GM19397 (cell line): ENCODE results near the gene RXFP2.

Experiments used
- ATAC-seq: cut with Tn5 transposase; IDR thresholded peaks from one replicate; pipeline ENCODE4 v1.9.1; 2021; ENCODE audit warnings: mild to moderate bottlenecking, moderate library complexity; ENCODE audit not compliant: unreplicated experiment

RXFP2 gene

GRCh38 chr13:31765138-31765785 is 25.9 kb downstream of the RXFP2 start:
- ATAC-seq = no peak

DNA sequence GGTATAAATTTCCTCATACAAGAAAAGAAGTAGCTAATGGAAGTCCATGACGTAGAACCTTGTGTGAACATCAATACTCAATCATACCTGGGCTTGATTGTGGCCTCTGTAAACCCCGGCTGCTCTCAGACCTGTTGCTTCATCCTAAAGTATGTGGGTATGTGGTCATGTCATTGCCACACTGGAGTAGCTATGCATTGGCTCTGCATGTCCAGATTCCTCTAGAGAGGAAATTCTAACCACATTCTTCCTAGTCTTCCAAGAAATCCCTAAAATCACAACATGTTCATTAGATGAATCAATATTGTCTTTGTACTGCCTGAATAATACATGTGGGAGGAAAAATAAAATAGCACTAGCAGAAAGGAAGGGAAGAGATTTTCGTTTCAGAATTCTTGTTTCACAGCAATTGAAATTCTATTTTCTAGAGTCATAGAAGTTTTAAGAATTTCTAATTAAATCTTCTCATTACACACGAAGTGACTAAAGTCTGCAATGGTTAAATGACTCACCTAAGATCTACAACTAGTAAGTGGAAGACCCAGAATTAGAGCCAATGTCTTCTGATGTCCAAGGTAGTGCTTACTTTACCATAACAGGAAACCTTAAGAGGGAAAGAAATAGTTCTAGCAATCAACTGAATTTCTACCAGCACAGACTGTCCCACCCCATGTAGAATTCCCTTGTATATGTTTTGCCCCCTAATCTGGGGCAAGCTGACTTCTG is 28.0 kb downstream of the RXFP2 start:
- ATAC-seq = no peak

- ATAC-seq = no peak
These were observed 29.0 kb downstream of the RXFP2 start for GRCh38 chr13:31768351-31768750.

GRCh38 chr13:31769575-31769974 is 30.2 kb downstream of the RXFP2 start:
- no peak for ATAC-seq

GRCh38 chr13:31772231-31772630 is 32.9 kb downstream of the RXFP2 start:
- no peak for ATAC-seq

DNA sequence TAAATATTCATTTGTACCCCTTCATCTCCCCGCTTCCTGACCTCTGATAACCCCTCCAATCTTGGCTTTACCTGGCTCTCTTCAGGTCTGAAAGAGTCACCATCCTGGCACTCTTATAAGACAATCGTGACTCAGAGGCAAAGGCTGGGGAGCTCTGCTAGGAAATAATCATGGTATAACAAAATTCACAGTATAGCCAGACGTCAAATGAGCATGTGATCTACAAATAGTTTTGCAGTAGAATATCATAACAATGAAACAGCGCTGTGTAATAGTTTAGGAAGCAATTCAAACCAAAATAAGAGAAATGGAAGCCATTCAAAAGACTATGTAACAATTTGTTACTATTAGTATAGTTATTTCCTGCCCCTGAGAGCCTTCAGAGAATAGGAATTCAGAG is 34.2 kb downstream of the RXFP2 start:
- no peak for ATAC-seq

DNA sequence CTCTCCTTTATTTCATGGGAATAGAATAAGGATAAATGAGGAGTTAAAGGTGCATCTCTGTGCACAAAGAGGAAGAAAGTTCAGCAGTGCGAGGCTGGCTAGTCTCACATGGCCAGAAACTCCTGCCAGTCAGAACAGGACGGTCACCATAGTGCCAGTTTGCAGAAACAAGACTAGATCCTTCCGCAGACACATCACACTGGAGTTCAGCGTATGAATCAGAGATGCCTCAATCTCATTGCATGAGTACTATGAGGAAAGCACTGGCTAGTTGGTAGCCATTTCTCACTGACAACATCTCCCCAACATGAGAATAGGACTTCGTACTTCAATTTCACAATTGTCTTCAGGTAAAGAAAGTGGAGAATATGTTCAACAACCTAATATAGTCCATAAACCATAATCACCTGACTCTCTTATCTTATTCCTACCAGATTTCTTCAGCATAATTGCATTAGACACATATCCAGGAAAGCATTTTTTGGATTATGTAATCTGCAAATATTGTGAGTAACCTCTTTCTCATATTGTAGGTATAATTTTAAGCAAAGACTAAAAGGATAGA is 34.9 kb downstream of the RXFP2 start:
- ATAC-seq = no peak

GRCh38 chr13:31775148-31775547 is 35.8 kb downstream of the RXFP2 start:
- ATAC-seq = no peak

GRCh38 chr13:31775686-31776085 is 36.4 kb downstream of the RXFP2 start:
- ATAC-seq = no peak

DNA sequence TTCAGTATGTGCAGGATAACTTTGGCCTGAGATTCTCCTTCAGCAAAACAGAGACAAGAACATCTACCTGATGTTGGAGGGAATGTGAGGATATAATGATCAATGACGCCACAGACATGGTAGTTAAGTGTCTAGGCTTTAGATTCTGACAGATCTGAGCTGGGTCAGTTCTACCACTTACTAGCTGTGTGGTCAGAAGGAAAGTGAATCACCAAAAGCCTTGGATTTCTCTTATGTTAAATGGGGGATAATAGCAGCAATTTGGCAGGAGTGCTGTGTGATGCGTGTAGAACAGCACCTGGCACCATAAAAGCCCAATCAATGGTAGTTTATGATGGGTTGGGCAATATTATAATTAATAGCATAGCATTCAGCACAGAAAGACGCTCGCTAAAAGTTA is 41.7 kb downstream of the RXFP2 start:
- ATAC-seq = no peak

DNA sequence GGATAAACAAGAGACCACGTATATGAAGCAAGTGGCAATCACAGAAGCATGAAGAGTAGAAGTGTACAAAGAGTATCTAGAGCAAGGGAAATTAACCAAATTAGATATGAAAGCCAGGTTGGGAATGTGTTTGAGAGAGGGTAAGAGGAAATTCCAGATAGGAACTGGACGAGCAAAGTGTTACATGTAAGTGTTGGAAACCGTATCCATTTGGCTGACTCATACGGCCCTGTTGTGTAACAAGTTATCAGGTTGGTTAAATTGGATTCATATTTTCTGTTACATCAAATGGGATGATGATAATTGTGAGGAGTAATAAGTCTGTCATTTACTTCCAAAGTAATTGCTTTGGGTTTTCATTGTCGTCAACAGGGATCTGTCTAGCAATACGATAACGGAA is 46.7 kb downstream of the RXFP2 start:
- ATAC-seq = no peak

DNA sequence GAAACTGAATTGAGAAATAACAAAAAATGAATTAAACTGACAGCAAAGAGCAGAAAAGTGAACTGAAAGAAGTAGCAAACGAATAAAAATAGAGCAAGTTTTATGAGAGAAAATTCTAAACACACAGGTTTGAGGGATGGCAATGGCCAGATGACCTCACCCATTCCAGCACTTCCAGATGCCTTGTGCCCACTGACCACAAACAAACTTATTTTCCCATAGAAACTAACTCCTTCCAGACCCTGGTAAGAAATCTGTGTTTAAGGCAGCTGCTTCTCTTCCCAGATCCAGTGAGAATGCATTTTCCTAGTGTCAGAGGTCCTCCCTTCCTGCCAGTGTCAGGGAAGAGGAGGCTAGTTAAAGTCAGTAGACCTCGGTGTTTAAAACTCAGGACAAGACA is 51.7 kb downstream of the RXFP2 start:
- no peak for ATAC-seq

DNA sequence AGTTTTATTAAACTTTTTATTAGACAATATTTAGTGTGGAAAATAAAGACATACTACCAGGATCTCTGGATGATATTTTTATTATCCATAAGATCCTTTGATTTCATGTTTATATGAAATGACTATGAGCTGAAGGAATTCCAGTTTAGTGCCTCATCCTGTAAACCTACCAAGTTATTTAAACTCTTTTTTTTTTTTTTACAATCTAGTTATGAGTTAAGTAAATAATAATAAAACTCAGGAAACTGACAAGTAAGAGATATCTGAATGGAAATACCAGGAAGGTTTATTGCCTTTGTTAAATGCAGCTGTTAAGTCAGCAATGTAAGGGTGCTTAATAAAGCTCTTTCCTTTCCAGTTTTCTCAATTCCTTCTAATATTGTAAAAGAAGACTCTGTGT is 53.9 kb downstream of the RXFP2 start:
- ATAC-seq = no peak

- no peak for ATAC-seq
These were observed 55.1 kb downstream of the RXFP2 start for GRCh38 chr13:31794452-31794851.

DNA sequence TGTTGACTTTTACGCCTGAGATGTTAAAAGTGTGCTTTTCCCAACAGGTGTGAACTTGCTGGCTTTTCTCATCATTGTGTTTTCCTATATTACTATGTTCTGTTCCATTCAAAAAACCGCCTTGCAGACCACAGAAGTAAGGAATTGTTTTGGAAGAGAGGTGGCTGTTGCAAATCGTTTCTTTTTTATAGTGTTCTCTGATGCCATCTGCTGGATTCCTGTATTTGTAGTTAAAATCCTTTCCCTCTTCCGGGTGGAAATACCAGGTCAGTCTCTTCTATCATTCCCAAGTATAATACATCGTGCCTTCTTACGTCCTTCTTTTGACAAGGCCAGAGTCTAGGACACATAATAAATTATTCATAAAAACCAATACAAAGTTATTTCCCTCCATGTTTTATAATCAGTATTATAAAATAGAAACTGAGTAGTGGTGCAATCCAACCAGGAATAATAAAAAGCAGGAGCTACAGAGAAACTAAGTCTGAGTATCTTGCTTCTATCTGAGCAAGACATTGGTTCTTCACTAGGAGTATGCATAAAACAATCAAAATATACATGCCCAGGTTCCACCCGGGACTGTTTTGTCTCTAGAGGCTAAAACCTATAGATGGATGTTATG is 57.9 kb downstream of the RXFP2 start:
- no peak for ATAC-seq

DNA sequence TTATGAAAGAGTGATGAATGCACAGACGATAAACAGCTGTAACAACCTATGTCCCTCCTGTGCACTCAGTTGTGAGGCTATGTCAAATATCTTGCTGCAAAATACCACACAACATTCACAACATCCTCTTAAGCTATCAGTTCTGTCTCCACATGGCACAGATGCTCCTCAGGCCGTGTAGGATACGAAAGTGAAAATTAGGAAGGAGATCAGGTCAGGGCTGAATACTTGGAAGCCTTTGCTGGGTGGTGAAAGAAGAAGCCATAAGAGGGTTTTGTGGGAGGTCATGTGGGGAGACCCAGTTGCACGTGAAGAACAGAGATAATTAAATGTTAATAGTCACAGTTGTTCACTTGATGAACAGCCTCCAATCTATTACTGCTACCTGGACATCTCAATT is 58.9 kb downstream of the RXFP2 start:
- no peak for ATAC-seq

DNA sequence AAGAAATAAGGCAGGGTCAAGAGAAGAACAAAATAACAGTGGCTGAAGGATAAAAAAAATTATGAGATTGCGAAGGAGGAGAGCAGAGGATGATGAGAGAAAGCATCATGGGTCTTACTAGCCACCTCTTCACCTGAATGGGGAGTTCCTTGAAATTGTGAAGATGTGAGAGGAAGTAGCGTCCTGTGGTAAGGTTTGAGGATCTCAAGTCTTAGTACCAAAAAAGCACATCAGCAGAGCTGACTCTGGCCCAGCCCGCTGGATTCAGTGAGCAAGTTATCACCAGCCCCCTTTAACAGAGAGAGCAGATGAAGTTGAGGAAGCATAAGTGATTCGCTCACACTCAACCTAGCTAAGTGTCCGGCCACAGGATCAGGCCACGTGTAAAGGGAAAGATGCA is 61.8 kb downstream of the RXFP2 start:
- ATAC-seq = no peak

DNA sequence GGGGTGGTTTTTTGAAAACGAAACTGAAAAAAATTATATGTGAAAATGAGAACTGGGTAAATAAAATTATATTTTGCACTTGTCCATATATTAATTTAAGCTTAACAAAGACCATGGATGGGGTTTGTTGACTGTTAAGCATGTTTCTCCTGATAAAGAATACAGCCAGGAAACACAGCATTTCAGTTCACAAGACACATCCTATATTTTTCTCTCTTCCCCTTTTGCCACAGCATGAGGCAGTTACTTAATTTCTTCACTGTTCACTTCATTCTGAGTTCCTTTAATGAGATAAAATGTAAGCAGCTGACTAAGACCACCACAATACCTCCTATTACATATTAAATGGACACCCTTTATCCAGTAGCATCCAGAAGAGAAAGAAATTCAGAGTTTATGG is 64.0 kb downstream of the RXFP2 start:
- no peak for ATAC-seq

DNA sequence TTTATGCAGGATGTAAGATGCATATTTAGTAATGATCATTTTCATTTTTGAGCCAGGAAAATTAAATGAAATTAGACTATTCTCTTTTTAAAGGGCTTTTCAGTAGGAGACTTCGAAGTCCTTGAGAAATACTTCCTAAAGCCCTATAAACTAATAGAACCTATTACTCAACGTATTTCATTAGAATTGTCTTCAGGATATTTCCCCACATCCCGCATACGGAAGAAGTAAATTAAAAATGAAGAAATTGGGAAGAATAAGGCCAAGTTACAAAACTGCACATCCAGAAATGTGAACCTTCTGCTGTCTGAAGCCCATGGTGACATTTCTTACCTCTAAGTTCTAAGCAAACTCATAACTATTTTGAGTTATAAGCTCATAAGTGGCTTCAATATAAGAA is 66.5 kb downstream of the RXFP2 start:
- no peak for ATAC-seq

- ATAC-seq = no peak
These were observed 67.8 kb downstream of the RXFP2 start for GRCh38 chr13:31807090-31807541.

DNA sequence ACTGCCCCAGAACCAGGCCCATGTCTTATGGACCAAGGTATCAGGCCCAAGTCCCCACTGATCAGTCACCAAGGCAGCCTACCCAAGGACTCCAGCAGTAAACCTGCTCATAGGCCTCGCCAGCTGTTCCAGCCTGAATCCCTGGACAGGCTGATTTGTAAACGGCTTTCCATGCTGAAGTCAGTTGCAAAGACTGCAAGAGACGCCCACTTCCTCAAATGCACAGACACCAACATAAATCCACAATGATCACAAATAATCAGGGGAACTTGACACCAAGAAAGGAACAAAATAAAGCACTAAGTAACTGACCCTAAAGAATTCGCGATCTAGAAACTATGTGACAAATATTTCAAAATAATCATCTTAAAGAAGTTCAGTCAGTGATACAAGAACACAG is 75.2 kb downstream of the RXFP2 start:
- no peak for ATAC-seq
